GM18951 (cell line): ENCODE results near the gene VWA7.
A peak's percentile ranks its signal among the peaks of the same experiment; 100 is the strongest.
"Not testable (repeated sequence)": the region's sequence is repeated elsewhere in the genome, so short reads cannot be mapped to it uniquely, and the experiment has no call there.

ENCODE experiments used
- POLR2A ChIP-seq: IDR thresholded peaks from 4 replicates; pipeline ENCODE4 v1.6.1; 2011; ENCODE audit warnings: mild to moderate bottlenecking; ENCODE audit not compliant: insufficient read length, insufficient read depth; ENCODE audit errors: extremely low read depth
- in situ Hi-C: fragments of 300-500 bp; cut with MboI; formaldehyde crosslinking; loops from one replicate; pipeline ENCODE4 v1.12.0; 2022; ENCODE audit warnings: low sequenced_read_pairs, mixed read lengths, inconsistent platforms; ENCODE audit not compliant: unreplicated experiment

Gene VWA7

DNA sequence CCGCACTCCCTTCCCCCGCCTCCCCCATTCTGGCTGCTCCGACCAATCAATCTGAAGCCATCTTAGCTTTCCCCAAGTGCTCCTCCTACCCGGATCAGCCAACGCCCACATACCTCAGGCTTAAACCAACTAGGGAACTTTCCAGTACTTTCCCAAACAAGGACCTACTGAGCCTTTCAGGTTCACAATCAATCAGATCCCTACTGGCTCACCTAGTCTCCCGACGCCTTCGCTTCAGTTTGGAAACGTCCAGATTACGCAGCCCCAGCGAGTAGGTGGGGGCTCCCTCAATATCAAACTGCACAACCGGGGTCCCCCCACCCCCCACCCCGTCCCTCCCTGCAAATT, 37.5 kb upstream of the VWA7 start:
- TF ChIP-seq POLR2A = no peak
- in situ Hi-C loops = no loop called here

DNA sequence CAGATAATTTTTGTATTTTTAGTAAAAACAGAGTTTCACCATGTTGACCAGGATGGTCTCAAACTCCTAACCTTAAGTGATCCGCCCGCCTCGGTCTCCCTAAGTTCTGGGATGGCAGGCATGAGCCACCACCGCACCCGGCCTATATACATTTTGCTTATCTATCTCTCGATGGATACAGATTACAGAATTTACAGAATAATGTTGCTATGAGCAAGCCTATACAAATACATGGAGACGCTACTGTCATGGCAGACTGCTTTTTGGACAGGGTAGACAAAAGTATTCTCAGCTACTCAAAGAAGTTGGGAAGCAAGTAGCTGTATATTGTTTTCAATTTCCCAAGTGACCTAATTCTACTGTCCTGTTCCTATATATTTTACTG, 36.3 kb upstream of the VWA7 start:
- TF ChIP-seq POLR2A = no peak
- in situ Hi-C loops = no loop called here

- in situ Hi-C loops = no loop called here
- no peak for TF ChIP-seq POLR2A
Observed at GRCh38 chr6:31811645-31812044, 34.5 kb upstream of the VWA7 start.

DNA sequence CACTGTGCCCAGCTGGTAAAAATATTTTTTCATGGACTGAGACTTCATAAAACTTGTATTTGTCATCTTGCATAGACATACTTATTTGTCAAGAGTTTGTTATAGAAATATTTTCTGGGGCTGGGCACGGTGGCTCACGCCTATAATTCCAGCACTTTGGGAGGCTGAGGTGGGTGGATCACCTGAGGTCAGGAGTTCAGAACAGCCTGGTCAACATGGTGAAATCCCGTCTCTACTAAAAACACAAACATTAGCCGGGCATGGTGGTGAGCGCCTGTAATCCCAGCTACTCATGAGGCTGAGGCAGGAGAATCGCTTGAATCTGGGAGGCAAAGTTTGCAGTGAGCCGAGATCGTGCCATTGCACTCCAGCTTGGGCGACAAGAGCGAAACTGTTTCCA, 31.5 kb upstream of the VWA7 start:
- in situ Hi-C loops = not testable (repeated sequence)

GRCh38 chr6:31806470-31807272, 29.5 kb upstream of the VWA7 start, which contains the start of gene LSM2:
Gene LSM2 (minus strand): TSS chr6:31806966. CDS start chr6:31806757, 209 bp downstream.
- peak; percentile 95 for TF ChIP-seq POLR2A
- in situ Hi-C loops = no loop called here

- in situ Hi-C loops = no loop called here
- no peak for TF ChIP-seq POLR2A
Observed at GRCh38 chr6:31805939-31806469, 28.9 kb upstream of the VWA7 start.

- in situ Hi-C loops = not testable (repeated sequence)
Observed at GRCh38 chr6:31801031-31801927, 24.2 kb upstream of the VWA7 start.

DNA sequence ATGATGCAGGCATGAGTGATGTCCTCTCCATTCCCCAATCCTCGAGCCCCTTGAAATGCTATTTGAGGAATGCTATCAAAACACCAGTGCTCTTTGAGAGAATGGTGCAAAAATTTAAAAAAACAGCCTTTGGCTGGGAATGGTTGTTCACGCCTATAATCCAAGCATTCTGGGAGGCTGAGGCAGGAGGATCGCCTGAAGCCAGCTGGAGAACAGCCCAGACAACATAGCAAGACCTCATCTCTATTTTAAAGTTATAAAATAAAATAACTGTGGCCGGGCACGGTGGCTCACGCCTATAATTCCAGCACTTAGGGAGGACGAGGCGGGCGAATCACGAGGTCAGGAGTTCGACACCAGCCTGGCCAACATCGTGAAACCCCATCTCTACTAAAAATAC, 22.7 kb upstream of the VWA7 start:
- in situ Hi-C loops = no loop called here

DNA sequence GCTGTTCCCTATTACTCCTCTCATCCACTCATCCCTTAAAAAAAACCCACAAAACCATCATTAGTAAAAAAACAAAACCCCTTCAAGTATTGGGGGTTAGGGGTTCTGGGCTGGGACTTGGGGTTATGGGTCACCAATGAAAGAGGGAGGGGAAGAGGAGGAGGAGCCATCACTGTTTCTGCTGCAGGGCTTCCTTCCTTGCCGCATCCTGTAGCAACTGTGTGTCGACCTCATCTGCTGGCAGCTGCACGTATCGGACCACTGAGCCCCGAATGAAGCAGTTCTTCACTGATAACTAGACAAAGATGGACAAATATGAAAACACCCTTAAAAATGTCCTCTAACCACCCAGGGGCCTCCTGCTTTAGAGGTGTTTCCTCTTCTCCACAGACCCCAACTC, 20.5 kb upstream of the VWA7 start:
- in situ Hi-C loops = no loop called here
- no peak for TF ChIP-seq POLR2A

More for the DNA sequence above, 22.7 kb upstream of the VWA7 start:
- no peak for TF ChIP-seq POLR2A

- no peak for TF ChIP-seq POLR2A
- in situ Hi-C loops = no loop called here
Observed at GRCh38 chr6:31796993-31797385, 19.9 kb upstream of the VWA7 start.

- peak; percentile 68 for TF ChIP-seq POLR2A
- in situ Hi-C loops = no loop called here
Observed at GRCh38 chr6:31795616-31796298, 18.6 kb upstream of the VWA7 start, which contains the start of gene VARS1. Gene VARS1 (minus strand): TSS chr6:31795752. CDS start chr6:31795217, 535 bp downstream.

DNA sequence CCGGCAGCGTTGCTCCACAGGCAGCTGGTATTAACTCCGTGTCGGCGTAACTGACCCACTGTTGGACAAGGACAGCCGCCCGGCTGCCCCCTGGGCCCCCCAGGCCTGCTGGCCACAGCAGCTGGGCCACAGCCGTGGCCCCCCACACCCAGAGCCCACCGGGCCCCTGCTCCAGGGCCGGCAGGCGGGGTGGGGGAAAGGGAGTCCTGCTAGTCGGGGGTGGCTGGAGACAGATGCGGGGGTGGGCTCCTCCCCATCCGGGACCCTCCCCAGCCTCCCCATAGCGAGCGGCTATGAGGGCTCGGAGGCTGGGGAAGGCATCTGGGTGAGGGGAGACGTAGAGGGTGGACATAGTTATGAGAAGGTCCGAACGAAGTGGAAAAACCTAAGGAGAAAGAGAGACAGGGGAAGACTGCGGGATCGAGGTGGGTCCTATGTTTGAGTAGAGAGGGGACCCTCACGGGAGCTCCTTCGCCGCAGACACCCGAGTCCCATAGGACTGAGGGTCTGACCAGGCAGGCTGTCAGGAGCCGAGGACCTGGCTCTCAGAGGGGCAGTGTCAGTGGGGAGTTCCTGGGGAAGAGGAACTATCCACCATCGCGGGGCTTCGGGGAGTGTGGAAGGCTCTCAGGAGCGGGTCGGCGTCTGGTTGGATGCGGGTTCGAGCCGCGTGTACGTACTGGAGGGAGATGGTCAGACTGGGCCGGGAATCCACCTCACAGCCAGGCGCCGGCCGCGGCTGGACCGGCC, 17.9 kb upstream of the VWA7 start:
- in situ Hi-C loops = no loop called here
- no peak for TF ChIP-seq POLR2A
